ENCODE data around the gene PDAP1. TPM values are rescaled to one million over a fixed set of nuclear protein-coding genes. Genes with fewer than 3 reads are reported as not detected.

Gene PDAP1
- total and polyA plus RNA-seq, 2 experiments from 2014 or later, result 52.6 to 93.9 TPM

- no peak overlapping the region for H3K27ac ChIP-seq
- no peak overlapping the region for H2AFZ ChIP-seq
- no peaks in the 10 kb centered on the region for H3K9me3 ChIP-seq (ENCODE audit: low read depth)
- DNase-seq (ENCODE audit: low spot score), result no peak
- no peaks in the 10 kb centered on the region for H3K27me3 ChIP-seq
- 94% methylated on average over 10 of the region's 10 CpGs for WGBS (ENCODE audit: low lambda C conversion rate, missing lambda C conversion rate)
- peaks cover 10% of the 10 kb centered on the region for H3K79me2 ChIP-seq
- no peak overlapping the region for H3K4me2 ChIP-seq
- H3K4me1 ChIP-seq (ENCODE audit: insufficient read depth), result peaks cover 23% of the 10 kb centered on the region
- TF ChIP-seq EZH2 (IDR thresholded peaks at IDR 0.05; ENCODE audit: borderline replicate concordance) (no peak), EZH2phosphoT487 (IDR thresholded peaks at IDR 0.05; ENCODE audit: low read depth, severe bottlenecking, unreplicated experiment) (no peak), CTCF (IDR thresholded peaks at IDR 0.05; ENCODE audit: poor library complexity) (no peak)
- H4K20me1 ChIP-seq (ENCODE audit: insufficient read depth, poor library complexity, severe bottlenecking), result no peaks in the 10 kb centered on the region
- no peak overlapping the region for H3K4me3 ChIP-seq
- H3K36me3 ChIP-seq (replicated peaks; ENCODE audit: insufficient read depth, low read depth), result no peaks in the 10 kb centered on the region
- no peaks in the 10 kb centered on the region for H3K9me2 ChIP-seq (replicated peaks; ENCODE audit: insufficient read depth)
Observed at GRCh38 chr7:99428972-99429566, 20.7 kb upstream of the PDAP1 start.

- H3K79me2 ChIP-seq, result no peaks in the 10 kb centered on the region
- H4K20me1 ChIP-seq (ENCODE audit: insufficient read depth, poor library complexity, severe bottlenecking), result no peaks in the 10 kb centered on the region
- no peaks in the 10 kb centered on the region for H3K9me3 ChIP-seq (ENCODE audit: low read depth)
- no peak for DNase-seq (ENCODE audit: low spot score)
- no peaks in the 10 kb centered on the region for H3K27me3 ChIP-seq
- H3K9me2 ChIP-seq (replicated peaks; ENCODE audit: insufficient read depth), result no peaks in the 10 kb centered on the region
- TF ChIP-seq EZH2 (IDR thresholded peaks at IDR 0.05; ENCODE audit: borderline replicate concordance) (no peak), EZH2phosphoT487 (IDR thresholded peaks at IDR 0.05; ENCODE audit: low read depth, severe bottlenecking, unreplicated experiment) (no peak), CTCF (IDR thresholded peaks at IDR 0.05; ENCODE audit: poor library complexity) (no peak)
- WGBS (ENCODE audit: low lambda C conversion rate, missing lambda C conversion rate), result 97% methylated on average over 24 of the region's 24 CpGs
- H3K4me1 ChIP-seq (ENCODE audit: insufficient read depth), result no peaks in the 10 kb centered on the region
- no peak overlapping the region for H3K27ac ChIP-seq
- H3K36me3 ChIP-seq (replicated peaks; ENCODE audit: insufficient read depth, low read depth), result no peaks in the 10 kb centered on the region
- H3K4me3 ChIP-seq, result no peak overlapping the region
- no peak overlapping the region for H2AFZ ChIP-seq
- no peak overlapping the region for H3K4me2 ChIP-seq
Observed at GRCh38 chr7:99424932-99425730, 16.7 kb upstream of the PDAP1 start.

GRCh38 chr7:99422625-99423024 lies 14.2 kb upstream of the PDAP1 start:
- no peak for DNase-seq (ENCODE audit: low spot score)
- Histone ChIP-seq H3K4me3 (no peak overlapping the region), H3K4me1 (ENCODE audit: insufficient read depth) (no peaks in the 10 kb centered on the region), H4K20me1 (ENCODE audit: insufficient read depth, poor library complexity, severe bottlenecking) (no peaks in the 10 kb centered on the region), H3K4me2 (no peak overlapping the region), H3K9me3 (ENCODE audit: low read depth) (no peaks in the 10 kb centered on the region), H3K9me2 (replicated peaks; ENCODE audit: insufficient read depth) (no peaks in the 10 kb centered on the region), H2AFZ (no peak overlapping the region), H3K27me3 (no peaks in the 10 kb centered on the region), H3K36me3 (replicated peaks; ENCODE audit: insufficient read depth, low read depth) (no peaks in the 10 kb centered on the region), H3K27ac (no peak overlapping the region), H3K79me2 (no peaks in the 10 kb centered on the region)
- WGBS (ENCODE audit: low lambda C conversion rate, missing lambda C conversion rate), result 89% methylated on average over 5 of the region's 5 CpGs
- TF ChIP-seq EZH2 (IDR thresholded peaks at IDR 0.05; ENCODE audit: borderline replicate concordance) (no peak), EZH2phosphoT487 (IDR thresholded peaks at IDR 0.05; ENCODE audit: low read depth, severe bottlenecking, unreplicated experiment) (no peak), CTCF (IDR thresholded peaks at IDR 0.05; ENCODE audit: poor library complexity) (no peak)

Data from hepatocyte (in vitro differentiated cells).